IMR-90 (cell line): ENCODE data around the gene ITPKC. TPM values are rescaled to one million over a fixed set of nuclear protein-coding genes. Genes with fewer than 3 reads are reported as not detected.
A peak's percentile ranks its signal among the peaks of the same experiment; 100 is the strongest.

ENCODE experiments used
- ATAC-seq: fragments of 200-7000 bp; cut with Tn5 transposase; 2 replicates; pipeline ENCODE4 v1.9.1; 2020; ENCODE audit warnings: low read depth, mild to moderate bottlenecking, moderate library complexity
- BruUV-seq: library from RNA; stranded (reverse); fragments of 400-500 nt; replicated peaks from 2 replicates; lab custom pipeline; 2021; lab: Mats Ljungman, UMichigan
- CTCF ChIA-PET: fragments of 300-600 bp; formaldehyde crosslinking; extraction: SDS; loops from one replicate; lab custom pipeline; 2021; ENCODE audit warnings: antibody characterized with exemption; lab: Yijun Ruan, JAX
- POLR2A ChIA-PET: fragments of 300-600 bp; sonication (Branson Sonifier 250); formaldehyde crosslinking; loops from one replicate; lab custom pipeline; 2022; ENCODE audit warnings: antibody characterized with exemption; ENCODE audit not compliant: unreplicated experiment; lab: Charles Lee
- DNase-seq: peaks from one replicate; pipeline ENCODE4 v3.0.0; 2013
- H2AFZ ChIP-seq: replicated peaks from 2 replicates; pipeline ENCODE3; 2013; ENCODE audit warnings: low read length, mild to moderate bottlenecking; ENCODE audit not compliant: poor library complexity
- H2AK5ac ChIP-seq: 2 replicates; pipeline ENCODE4 v1.6.1; 2013; ENCODE audit warnings: low read depth, low read length, inconsistent platforms
- H2AK9ac ChIP-seq: replicated peaks from 2 replicates; pipeline ENCODE3; 2013; ENCODE audit warnings: mild to moderate bottlenecking, low read depth, low read length, moderate library complexity; ENCODE audit not compliant: poor library complexity
- H2BK120ac ChIP-seq: 2 replicates; pipeline ENCODE4 v1.6.1; 2013; ENCODE audit warnings: low read depth, low read length, inconsistent platforms
- H2BK15ac ChIP-seq: 3 replicates; pipeline ENCODE4 v1.6.1; 2013; ENCODE audit warnings: low read depth, low read length, inconsistent platforms
- H2BK20ac ChIP-seq: 2 replicates; pipeline ENCODE4 v1.6.1; 2013; ENCODE audit warnings: low read depth, mild to moderate bottlenecking, inconsistent platforms, low read length, moderate library complexity
- H2BK5ac ChIP-seq: 2 replicates; pipeline ENCODE4 v1.6.1; 2013; ENCODE audit warnings: mild to moderate bottlenecking, low read depth, low read length, inconsistent platforms; ENCODE audit not compliant: poor library complexity, severe bottlenecking
- H3K14ac ChIP-seq: replicated peaks from 2 replicates; pipeline ENCODE4 v1.6.1; 2013; ENCODE audit warnings: low read depth, low read length, inconsistent platforms
- H3K18ac ChIP-seq: 2 replicates; pipeline ENCODE4 v1.6.1; 2013; ENCODE audit warnings: low read depth, low read length, control low read depth
- H3K23ac ChIP-seq: 2 replicates; pipeline ENCODE4 v1.6.1; 2013; ENCODE audit warnings: low read depth, low read length, inconsistent platforms
- H3K27ac ChIP-seq: 2 replicates; pipeline ENCODE4 v1.5.1; 2013; ENCODE audit warnings: mild to moderate bottlenecking, control low read depth, low read length; ENCODE audit not compliant: insufficient read depth
- H3K27me3 ChIP-seq: 2 replicates; pipeline ENCODE4 v1.6.1; 2013; ENCODE audit warnings: low read length; ENCODE audit not compliant: control insufficient read depth, insufficient read depth
- H3K36me3 ChIP-seq: 2 replicates; pipeline ENCODE4 v1.6.1; 2013; ENCODE audit warnings: low read length, mixed read lengths; ENCODE audit not compliant: control insufficient read depth, insufficient read depth
- H3K4ac ChIP-seq: 2 replicates; pipeline ENCODE4 v1.6.1; 2013; ENCODE audit warnings: low read depth, low read length, inconsistent platforms
- H3K4me1 ChIP-seq: 2 replicates; pipeline ENCODE4 v1.6.1; 2013; ENCODE audit warnings: low read length, mixed read lengths; ENCODE audit not compliant: control insufficient read depth, insufficient read depth
- H3K4me2 ChIP-seq: 2 replicates; pipeline ENCODE4 v1.6.1; 2013; ENCODE audit warnings: low read depth, mild to moderate bottlenecking, control low read depth, low read length, moderate library complexity
- H3K4me3 ChIP-seq: 2 replicates; pipeline ENCODE4 v1.5.1; 2013; ENCODE audit warnings: low read depth, mild to moderate bottlenecking, control low read depth, low read length, moderate library complexity; ENCODE audit not compliant: insufficient read depth
- H3K56ac ChIP-seq: 2 replicates; pipeline ENCODE4 v1.6.1; 2013; ENCODE audit warnings: low read length, inconsistent platforms; ENCODE audit not compliant: insufficient read depth; ENCODE audit errors: extremely low read depth
- H3K79me1 ChIP-seq, 2 experiments: 2 replicates each; pipeline ENCODE4 v1.6.1; 2013; ENCODE audit warnings: low read length in 2 of 2, inconsistent platforms in 1 of 2, low read depth in 1 of 2
- H3K9ac ChIP-seq: 2 replicates; pipeline ENCODE4 v1.6.1; 2013; ENCODE audit warnings: low read depth, low read length, control low read depth
- H3K9me1 ChIP-seq: 2 replicates; pipeline ENCODE4 v1.6.1; 2013; ENCODE audit warnings: low read length, inconsistent platforms; ENCODE audit not compliant: insufficient read depth
- H3K9me3 ChIP-seq: 2 replicates; pipeline ENCODE4 v1.6.1; 2013; ENCODE audit warnings: low read length; ENCODE audit not compliant: control insufficient read depth, insufficient read depth
- H4K20me1 ChIP-seq: 2 replicates; pipeline ENCODE4 v1.6.1; 2013; ENCODE audit warnings: low read length, inconsistent platforms; ENCODE audit not compliant: insufficient read depth
- H4K5ac ChIP-seq: 2 replicates; pipeline ENCODE4 v1.6.1; 2013; ENCODE audit warnings: mild to moderate bottlenecking, low read depth, low read length, control low read depth
- H4K8ac ChIP-seq, 2 experiments: 2 replicates each; pipeline ENCODE4 v1.6.1; 2013; ENCODE audit warnings: low read depth in 2 of 2, low read length in 2 of 2, control low read depth in 1 of 2, inconsistent platforms in 1 of 2
- H4K91ac ChIP-seq: 2 replicates; pipeline ENCODE4 v1.6.1; 2013; ENCODE audit warnings: low read depth, low read length, inconsistent platforms; ENCODE audit not compliant: insufficient read depth
- BHLHE40 ChIP-seq: fragments of 150-350 bp; IDR thresholded peaks from 2 replicates; pipeline ENCODE4 v1.6.1; 2016; ENCODE audit warnings: mild to moderate bottlenecking, low read depth, low read length
- MAFK ChIP-seq: IDR thresholded peaks from 2 replicates; pipeline ENCODE4 v1.6.1; 2012; ENCODE audit warnings: low read depth, low read length, improper control_type of control experiment
- MAZ ChIP-seq: IDR thresholded peaks from 2 replicates; pipeline ENCODE4 v1.6.1; 2012; ENCODE audit warnings: low read depth, mild to moderate bottlenecking, low read length, improper control_type of control experiment, moderate library complexity, borderline replicate concordance
- MXI1 ChIP-seq: IDR thresholded peaks from 2 replicates; pipeline ENCODE4 v1.6.1; 2012; ENCODE audit warnings: low read depth, mild to moderate bottlenecking, low read length, moderate library complexity, borderline replicate concordance
- NFE2L2 ChIP-seq: fragments of 150-350 bp; IDR thresholded peaks from 2 replicates; pipeline ENCODE4 v1.6.1; 2016; ENCODE audit warnings: low read depth, mild to moderate bottlenecking, low read length
- POLR2A ChIP-seq: IDR thresholded peaks from 2 replicates; pipeline ENCODE4 v1.6.1; 2012; ENCODE audit warnings: mild to moderate bottlenecking, low read depth, low read length
- RAD21 ChIP-seq: IDR thresholded peaks from 2 replicates; pipeline ENCODE4 v1.6.1; 2012; ENCODE audit warnings: low read length, improper control_type of control experiment
- WGBS, 2 experiments: methylation state at CpG; one replicate each; pipeline versions ENCODE4 v1.1.5 to v1.1.7; 2013; ENCODE audit warnings: missing lambda C conversion rate in 2 of 2; ENCODE audit not compliant: insufficient read length in 1 of 2; ENCODE audit errors: extremely low coverage in 2 of 2; 5-methylcytosine and 5-hydroxymethylcytosine counted together
- dilution Hi-C: fragments of 300-500 bp; cut with HindIII; formaldehyde crosslinking; loops from one replicate; pipeline ENCODE4 v1.14.3; 2018; ENCODE audit warnings: low sequenced_read_pairs; ENCODE audit not compliant: unreplicated experiment
- in situ Hi-C: fragments of 300-500 bp; cut with MboI; formaldehyde crosslinking; loops from 3 replicates; pipeline ENCODE4 v1.14.3; 2019; ENCODE audit warnings: low sequenced_read_pairs, inconsistent platforms, mixed read lengths
- intact Hi-C: fragments of 100-400 bp; cut with micrococcal nuclease; formaldehyde crosslinking; loops from 2 replicates; pipeline ENCODE4 v1.10.0; 2022
- polyA plus RNA-seq, 3 experiments: library from polyadenylated mRNA; depleted of rRNA; stranded (reverse); fragments of >200 nt; gene quantifications; 2 replicates each; pipeline ENCODE4 v1.2.3, GENCODE V29; 2012; ENCODE audit warnings: low replicate concordance in 1 of 3
- total RNA-seq: library from RNA; depleted of rRNA; stranded (reverse); fragments of >200 nt; gene quantifications from 2 replicates; pipeline ENCODE4 v1.2.3, GENCODE V29; 2012

Gene ITPKC
- total and polyA plus RNA-seq, 2 of the 4 experiments (the other 2 are of a cell fraction), result 7.7 to 9.4 TPM

GRCh38 chr19:40685563-40685962 is 31.3 kb upstream of the ITPKC start:
- no peak overlapping the region for H4K8ac ChIP-seq
- no peak overlapping the region for H3K9ac ChIP-seq
- CTCF ChIA-PET, result no interaction called here
- peak overlapping the region; percentile 5 for H2AK9ac ChIP-seq
- ATAC-seq (no peak), DNase-seq (no peak)
- H3K4me2 ChIP-seq, result no peak overlapping the region
- H3K4me3 ChIP-seq, result no peak overlapping the region
- POLR2A ChIA-PET, result no interaction called here
- peaks cover 35 to 77% of the 10 kb centered on the region in 2 experiments for H3K79me1 ChIP-seq
- H3K4me1 ChIP-seq, result peaks cover 12% of the 10 kb centered on the region
- H3K56ac ChIP-seq, result no peak overlapping the region
- no peak overlapping the region for H2AK5ac ChIP-seq
- in situ Hi-C loops (no loop called here), dilution Hi-C loops (no loop called here), intact Hi-C loops (no loop called here)
- no peak overlapping the region for H3K23ac ChIP-seq
- no peak overlapping the region for H2AFZ ChIP-seq
- no peak overlapping the region for H3K18ac ChIP-seq
- no peak overlapping the region for H2BK15ac ChIP-seq
- peaks cover 51% of the 10 kb centered on the region for H3K36me3 ChIP-seq
- no TSS peak for BruUV-seq
- peaks cover 29% of the 10 kb centered on the region for H3K9me1 ChIP-seq
- peaks cover 45% of the 10 kb centered on the region for H4K20me1 ChIP-seq
- no peak overlapping the region for H2BK5ac ChIP-seq
- no peaks in the 10 kb centered on the region for H3K9me3 ChIP-seq
- H3K27ac ChIP-seq, result no peak overlapping the region
- no peak overlapping the region for H3K14ac ChIP-seq
- no peak overlapping the region for H4K5ac ChIP-seq
- TF ChIP-seq NFE2L2 (no peak), BHLHE40 (no peak), MXI1 (no peak), MAZ (no peak), POLR2A (no peak), RAD21 (no peak), MAFK (no peak)
- H4K91ac ChIP-seq, result no peak overlapping the region
- H3K4ac ChIP-seq, result no peak overlapping the region
- H2BK20ac ChIP-seq, result no peak overlapping the region
- H3K27me3 ChIP-seq, result no peaks in the 10 kb centered on the region
- WGBS, 2 experiments, result 91% methylated on average over 5 of the region's 6 CpGs; no CpG with 5 or more reads in 1 of the 2 experiments
- no peak overlapping the region for H2BK120ac ChIP-seq
